Measurements from ENCODE around the gene ABCD1. TPM values are rescaled to one million over a fixed set of nuclear protein-coding genes. Genes with fewer than 3 reads are reported as not detected.

ABCD1 gene
- total RNA-seq, 6 experiments from 2014 or later = 12.9 to 18.9 (median 14.5) TPM

DNA sequence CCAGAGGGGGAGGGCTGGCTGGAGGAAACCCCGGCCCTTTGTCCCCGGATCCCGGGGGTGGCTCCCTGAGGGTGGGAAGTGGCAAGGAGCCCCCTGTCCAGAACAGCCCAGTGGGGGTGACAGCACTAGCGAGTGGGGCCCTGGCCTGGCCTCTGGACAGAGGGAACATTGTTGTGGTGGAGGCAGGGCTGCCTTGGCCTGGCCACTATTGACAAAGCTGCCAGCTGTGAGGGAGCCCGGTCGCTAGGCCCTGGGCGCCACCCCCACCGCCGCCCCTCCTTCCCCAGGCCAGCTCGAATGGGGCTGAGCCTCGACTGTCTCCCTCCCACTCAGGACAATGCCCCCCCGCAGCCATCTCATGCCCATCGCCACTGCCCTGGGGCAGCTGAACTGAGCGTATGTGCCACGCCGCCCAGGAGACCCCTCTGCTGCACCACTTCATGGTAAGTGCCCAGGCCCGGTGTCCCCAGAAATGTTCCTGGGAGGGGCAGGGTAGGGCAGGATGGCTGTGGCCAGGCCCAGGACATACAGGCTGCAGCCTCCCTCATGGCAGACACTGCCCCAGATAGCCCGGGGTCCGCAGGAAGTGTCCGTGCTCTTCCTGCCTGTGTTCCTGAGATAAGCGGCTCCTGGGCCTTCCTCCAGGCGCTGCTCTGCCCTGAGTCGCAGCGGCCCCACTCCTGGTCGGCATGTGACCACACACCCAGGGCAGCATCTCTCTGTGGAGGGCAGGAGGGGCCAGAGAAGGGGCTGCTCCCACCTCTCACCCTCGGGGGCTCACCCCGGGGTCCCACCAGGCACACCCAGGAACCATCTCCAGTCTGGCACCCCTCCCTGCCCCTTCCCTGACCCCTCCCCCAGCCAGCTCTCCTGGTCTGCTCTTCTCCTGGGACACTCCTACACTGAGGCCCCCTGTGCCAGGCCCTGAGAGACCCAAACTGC is 40.8 kb downstream of the ABCD1 start:
- Mint-ChIP-seq H3K4me3 (peak overlapping the region; percentile 77), H3K36me3 (ENCODE audit: low read depth) (no peaks in the 10 kb centered on the region), H3K27ac (peak overlapping the region; percentile 82), H3K4me1 (ENCODE audit: low read depth) (peaks cover 7% of the 10 kb centered on the region; the same call in 1 of the 2 replicates), H3K27me3 (ENCODE audit: insufficient read depth) (no peaks in the 10 kb centered on the region), H3K9me3 (no peaks in the 10 kb centered on the region)
- TF ChIP-seq, protein P1, sequence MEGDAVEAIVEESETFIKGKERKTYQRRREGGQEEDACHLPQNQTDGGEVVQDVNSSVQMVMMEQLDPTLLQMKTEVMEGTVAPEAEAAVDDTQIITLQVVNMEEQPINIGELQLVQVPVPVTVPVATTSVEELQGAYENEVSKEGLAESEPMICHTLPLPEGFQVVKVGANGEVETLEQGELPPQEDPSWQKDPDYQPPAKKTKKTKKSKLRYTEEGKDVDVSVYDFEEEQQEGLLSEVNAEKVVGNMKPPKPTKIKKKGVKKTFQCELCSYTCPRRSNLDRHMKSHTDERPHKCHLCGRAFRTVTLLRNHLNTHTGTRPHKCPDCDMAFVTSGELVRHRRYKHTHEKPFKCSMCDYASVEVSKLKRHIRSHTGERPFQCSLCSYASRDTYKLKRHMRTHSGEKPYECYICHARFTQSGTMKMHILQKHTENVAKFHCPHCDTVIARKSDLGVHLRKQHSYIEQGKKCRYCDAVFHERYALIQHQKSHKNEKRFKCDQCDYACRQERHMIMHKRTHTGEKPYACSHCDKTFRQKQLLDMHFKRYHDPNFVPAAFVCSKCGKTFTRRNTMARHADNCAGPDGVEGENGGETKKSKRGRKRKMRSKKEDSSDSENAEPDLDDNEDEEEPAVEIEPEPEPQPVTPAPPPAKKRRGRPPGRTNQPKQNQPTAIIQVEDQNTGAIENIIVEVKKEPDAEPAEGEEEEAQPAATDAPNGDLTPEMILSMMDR (IDR thresholded peaks at IDR 0.05) = no peak
- no peak for DNase-seq

DNA sequence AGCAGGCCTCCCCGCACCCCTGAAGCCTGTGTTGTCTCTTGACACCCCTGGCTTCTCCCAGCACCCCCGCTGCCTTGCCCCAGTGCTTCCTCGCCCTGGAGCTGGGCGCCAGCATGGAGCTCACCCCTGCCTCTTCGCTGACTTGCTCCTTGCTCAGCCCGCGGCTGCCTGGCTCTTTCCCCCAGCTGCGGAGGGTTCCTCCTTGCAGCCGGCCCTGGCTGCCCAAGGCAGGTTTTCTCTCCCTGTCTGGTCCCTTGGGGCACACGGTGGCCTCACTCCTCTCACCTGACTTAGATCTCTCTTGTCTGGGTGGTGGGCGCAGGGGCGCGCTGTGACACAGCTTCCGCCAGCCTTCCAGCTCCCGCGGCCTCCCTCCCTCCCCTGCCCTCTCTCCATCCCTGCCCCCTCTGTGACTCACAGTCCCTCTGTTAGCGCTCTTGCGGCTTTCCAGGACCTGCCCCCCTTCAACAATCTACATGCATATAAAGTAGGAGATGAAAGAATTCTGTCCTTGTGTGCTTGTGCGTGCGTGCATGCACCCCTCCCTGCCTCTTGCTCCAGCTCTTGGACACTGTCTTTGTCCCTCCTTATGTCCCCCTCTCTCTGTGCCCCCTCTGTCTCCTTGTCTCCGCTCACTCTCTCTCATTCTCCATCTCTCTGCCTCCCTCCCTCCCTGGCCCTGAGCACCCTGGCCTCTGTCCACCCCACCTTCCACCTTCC is 41.6 kb downstream of the ABCD1 start:
- TF ChIP-seq, protein P1 (IDR thresholded peaks at IDR 0.05) = no peak
- peak; percentile 62 for DNase-seq
- Mint-ChIP-seq H3K27ac (peak overlapping the region; percentile 82), H3K36me3 (ENCODE audit: low read depth) (no peaks in the 10 kb centered on the region), H3K4me1 (ENCODE audit: low read depth) (peaks cover 7% of the 10 kb centered on the region; the same call in 1 of the 2 replicates), H3K9me3 (no peaks in the 10 kb centered on the region), H3K27me3 (ENCODE audit: insufficient read depth) (no peaks in the 10 kb centered on the region), H3K4me3 (peak overlapping the region; percentile 77)

DNA sequence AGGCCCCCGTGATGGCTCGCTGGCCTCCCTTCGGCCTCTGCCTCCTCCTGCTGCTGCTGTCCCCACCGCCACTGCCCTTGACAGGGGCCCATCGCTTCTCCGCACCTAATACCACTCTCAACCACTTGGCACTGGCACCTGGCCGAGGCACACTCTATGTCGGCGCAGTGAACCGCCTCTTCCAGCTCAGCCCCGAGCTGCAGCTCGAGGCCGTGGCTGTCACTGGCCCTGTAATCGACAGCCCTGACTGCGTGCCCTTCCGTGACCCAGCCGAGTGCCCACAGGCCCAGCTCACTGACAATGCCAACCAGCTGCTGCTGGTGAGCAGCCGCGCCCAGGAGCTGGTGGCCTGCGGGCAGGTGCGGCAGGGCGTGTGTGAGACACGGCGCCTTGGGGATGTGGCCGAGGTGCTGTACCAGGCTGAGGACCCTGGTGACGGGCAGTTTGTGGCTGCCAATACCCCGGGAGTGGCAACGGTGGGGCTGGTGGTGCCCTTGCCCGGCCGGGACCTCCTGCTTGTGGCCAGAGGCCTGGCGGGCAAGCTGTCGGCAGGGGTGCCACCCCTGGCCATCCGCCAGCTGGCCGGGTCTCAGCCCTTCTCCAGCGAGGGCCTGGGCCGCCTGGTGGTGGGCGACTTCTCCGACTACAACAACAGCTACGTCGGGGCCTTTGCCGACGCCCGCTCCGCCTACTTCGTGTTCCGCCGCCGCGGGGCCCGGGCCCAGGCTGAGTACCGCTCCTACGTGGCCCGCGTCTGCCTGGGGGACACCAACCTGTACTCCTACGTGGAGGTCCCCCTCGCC is 42.4 kb downstream of the ABCD1 start:
- Mint-ChIP-seq H3K27ac (peak overlapping the region; percentile 82; the same call in 1 of the 2 replicates), H3K4me3 (no peak overlapping the region), H3K36me3 (ENCODE audit: low read depth) (no peaks in the 10 kb centered on the region), H3K9me3 (no peaks in the 10 kb centered on the region), H3K4me1 (ENCODE audit: low read depth) (peaks cover 7% of the 10 kb centered on the region; the same call in 1 of the 2 replicates), H3K27me3 (ENCODE audit: insufficient read depth) (no peaks in the 10 kb centered on the region)
- TF ChIP-seq, protein P1 (IDR thresholded peaks at IDR 0.05) = no peak
- DNase-seq = no peak

DNA sequence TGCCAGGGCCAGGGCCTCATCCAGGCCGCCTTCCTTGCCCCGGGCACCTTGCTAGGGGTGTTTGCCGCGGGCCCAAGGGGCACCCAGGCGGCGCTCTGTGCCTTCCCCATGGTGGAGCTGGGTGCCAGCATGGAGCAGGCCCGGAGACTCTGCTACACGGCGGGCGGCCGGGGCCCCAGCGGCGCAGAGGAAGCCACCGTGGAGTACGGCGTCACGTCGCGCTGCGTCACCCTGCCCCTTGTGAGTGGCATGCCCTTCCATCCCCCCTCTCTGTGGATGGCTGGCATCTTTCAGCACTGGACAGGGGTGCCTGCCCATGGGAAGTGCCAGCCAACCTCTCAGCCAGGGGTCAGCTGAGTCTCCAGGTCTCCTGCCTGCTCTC is 43.0 kb downstream of the ABCD1 start:
- H3K4me3 Mint-ChIP-seq = no peak overlapping the region
- H3K36me3 Mint-ChIP-seq (ENCODE audit: low read depth) = no peaks in the 10 kb centered on the region
- peaks cover 7% of the 10 kb centered on the region; the same call in 1 of the 2 replicates for H3K4me1 Mint-ChIP-seq (ENCODE audit: low read depth)
- DNase-seq = no peak
- TF ChIP-seq, protein P1 (IDR thresholded peaks at IDR 0.05) = no peak
- no peaks in the 10 kb centered on the region for H3K27me3 Mint-ChIP-seq (ENCODE audit: insufficient read depth)
- no peaks in the 10 kb centered on the region for H3K9me3 Mint-ChIP-seq
- H3K27ac Mint-ChIP-seq = no peak overlapping the region
